ENCODE results near the gene TNFAIP1. TPM values are rescaled to one million over a fixed set of nuclear protein-coding genes. Genes with fewer than 3 reads are reported as not detected.

TNFAIP1 gene, protein sequence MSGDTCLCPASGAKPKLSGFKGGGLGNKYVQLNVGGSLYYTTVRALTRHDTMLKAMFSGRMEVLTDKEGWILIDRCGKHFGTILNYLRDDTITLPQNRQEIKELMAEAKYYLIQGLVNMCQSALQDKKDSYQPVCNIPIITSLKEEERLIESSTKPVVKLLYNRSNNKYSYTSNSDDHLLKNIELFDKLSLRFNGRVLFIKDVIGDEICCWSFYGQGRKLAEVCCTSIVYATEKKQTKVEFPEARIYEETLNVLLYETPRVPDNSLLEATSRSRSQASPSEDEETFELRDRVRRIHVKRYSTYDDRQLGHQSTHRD
- 41.1 to 53.5 TPM (median 47.7 TPM) in 5 replicates for total RNA-seq (2022; extraction: Qiagen RNA extraction; ENCODE audit: low read depth)

DNA sequence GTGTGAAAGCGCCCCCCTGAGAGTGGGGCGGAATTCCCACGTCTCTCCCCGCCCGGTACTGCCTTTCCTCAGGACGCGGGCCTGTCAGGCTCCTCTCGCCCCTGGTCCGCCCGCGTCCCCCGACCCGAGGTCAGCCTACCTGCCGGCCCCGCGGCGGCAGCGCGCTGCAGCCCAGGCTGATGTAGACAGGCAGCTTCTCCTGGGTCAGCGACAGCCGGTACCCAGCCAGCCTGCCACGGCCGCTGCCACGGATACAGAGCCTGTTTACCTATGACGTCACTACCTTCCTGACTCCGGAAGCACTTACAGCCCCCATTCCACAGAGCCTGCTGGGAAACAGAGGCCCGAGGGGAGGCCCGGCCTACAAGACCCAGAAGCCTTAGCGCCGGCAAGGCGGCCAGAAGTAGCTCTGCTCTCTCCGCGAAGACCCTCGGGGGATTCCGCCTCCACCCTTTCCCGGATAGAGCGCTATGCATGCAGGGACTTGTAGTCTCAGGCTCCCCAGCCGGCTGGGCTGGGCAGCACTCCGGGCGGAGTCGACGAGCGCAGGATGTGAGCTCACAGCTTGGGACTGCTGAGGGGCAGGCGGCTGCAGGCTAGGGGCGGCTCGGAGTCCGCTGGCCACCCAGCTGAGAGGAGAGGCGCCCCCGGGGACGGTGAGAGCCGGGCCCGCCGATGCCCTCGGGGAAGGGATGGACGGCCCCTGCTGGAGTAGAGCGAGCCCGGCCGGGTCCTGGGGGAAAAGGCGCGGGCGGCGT is at the start of gene TNFAIP1, which contains the start of gene IFT20:
Gene TNFAIP1 (plus strand): TSS at position 561 of the 758 bp plus-strand sequence. CDS start 3,761 bp downstream, outside the sequence.
Gene IFT20 (minus strand): TSS at position 272 of the 758 bp plus-strand sequence. CDS start 3,487 bp downstream, outside the sequence.

DNA sequence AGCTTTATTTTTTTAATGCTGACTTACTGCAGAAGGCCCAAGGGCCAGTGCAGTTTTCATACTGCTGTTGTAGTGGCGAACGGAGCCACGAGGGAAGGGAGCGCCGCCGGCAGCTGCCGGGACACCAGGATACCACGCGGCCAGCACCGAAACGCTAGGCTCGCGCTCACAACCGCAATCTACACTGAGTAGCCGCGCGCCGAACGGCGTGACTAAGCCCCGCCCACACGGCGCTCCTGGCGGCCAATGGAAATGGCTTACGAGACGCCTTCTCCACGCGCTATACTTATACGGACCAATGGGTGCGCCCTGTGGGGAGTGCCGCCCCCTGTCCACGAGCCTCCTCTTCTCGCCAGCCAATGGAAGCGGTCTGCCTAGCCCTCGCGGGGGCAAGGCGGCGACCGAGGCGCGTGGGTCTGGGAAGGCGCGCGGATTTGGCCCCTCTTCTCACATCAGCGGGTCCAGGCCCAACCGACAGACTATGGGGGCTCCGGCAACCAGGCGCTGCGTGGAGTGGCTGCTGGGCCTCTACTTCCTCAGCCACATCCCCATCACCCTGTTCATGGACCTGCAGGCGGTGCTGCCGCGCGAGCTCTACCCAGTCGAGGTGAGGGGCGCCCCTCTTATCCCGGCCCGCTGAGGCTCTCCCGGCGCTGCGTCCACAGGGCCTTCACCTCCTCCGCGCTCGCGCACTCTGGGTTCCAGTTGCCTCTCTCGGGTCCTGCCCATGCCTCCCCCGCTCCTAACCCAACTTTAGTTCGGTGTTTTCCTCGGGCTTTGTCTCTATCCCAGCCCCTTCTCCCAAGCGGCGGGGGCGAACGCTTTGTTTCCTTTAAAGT is 16.6 kb upstream of the TNFAIP1 start, which contains the start of gene TMEM97:
Gene TMEM97 (plus strand): TSS at position 442 of the 839 bp plus-strand sequence. CDS start 40 bp downstream, at position 482.

DNA sequence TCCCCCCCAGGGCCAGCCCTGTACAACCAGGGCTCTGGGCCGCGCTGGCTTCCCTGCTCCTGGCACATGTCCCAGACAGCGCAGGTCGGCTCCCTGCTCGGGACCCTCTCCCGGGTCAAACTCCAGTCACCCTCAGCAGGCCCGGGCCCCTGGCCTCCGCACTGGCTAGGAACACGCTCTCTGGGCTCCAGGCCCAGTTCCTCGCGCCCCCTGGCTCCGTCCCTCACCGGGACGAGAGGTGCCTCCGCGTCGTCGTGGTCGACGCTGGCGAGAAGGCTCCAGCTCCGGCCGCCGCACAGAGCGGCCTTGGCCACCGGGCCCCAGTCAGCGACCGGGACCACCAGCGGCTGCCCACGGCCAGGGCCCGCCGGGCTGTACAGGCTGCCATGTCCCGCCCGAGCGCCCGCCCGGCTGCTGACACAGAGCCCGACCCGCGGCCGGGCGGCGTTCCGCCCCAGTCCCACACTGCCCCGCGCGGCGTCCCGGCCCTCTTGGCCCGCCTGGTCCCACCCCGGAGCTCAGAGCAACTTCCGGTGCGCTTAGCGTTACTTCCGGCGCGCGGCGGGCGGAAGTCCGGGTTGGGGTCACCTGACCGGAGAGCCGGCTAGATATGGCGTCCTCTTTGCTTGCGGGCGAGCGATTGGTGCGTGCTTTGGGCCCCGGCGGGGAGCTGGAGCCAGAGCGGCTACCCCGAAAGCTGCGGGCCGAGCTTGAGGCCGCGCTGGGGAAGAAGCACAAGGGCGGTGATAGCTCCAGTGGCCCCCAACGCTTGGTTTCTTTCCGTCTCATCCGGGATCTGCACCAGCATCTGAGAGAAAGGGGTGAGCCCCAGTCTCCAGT is 21.7 kb downstream of the TNFAIP1 start, which contains the start of gene POLDIP2:
Gene POLDIP2 (minus strand): TSS at position 467 of the 840 bp plus-strand sequence. CDS start 79 bp downstream, at position 388.

DNA sequence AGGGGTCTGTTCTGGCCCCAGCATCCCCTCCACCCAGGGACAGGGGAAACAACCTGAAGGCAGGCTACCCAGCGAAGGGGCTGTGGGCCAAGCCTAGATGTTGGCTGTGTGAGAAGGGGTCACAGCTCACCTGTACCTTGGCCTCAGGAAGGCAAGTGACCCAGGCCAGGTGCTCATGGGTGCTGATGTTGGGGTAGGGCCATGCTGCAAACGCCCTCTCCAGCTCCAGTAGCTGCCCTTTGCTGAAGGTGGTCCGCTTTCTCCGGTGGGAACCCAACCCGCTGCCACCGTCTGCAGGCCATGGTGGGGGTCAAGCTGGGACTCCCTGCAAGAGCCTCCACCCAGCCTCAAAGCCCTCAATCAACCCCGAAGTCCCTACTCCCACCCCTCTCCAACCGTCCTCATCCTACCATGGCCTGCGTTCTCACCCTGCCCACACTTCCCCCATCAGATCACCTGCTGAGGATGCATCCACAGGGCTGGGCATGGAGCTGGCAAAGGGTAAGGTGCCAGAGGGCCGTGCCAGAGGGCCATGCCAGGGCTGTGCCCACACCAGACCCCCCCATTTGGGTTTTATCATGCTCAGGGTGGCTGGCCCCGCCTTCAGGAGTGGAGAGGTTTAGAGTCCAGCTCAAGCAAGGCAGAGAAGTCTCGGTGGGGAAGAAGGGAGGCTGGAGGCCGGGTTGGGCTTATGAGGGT is 29.3 kb downstream of the TNFAIP1 start, which contains the start of gene SEBOX:
Gene SEBOX (minus strand): TSS at position 535 of the 699 bp plus-strand sequence. CDS start 48 bp downstream, at position 487.

DNA sequence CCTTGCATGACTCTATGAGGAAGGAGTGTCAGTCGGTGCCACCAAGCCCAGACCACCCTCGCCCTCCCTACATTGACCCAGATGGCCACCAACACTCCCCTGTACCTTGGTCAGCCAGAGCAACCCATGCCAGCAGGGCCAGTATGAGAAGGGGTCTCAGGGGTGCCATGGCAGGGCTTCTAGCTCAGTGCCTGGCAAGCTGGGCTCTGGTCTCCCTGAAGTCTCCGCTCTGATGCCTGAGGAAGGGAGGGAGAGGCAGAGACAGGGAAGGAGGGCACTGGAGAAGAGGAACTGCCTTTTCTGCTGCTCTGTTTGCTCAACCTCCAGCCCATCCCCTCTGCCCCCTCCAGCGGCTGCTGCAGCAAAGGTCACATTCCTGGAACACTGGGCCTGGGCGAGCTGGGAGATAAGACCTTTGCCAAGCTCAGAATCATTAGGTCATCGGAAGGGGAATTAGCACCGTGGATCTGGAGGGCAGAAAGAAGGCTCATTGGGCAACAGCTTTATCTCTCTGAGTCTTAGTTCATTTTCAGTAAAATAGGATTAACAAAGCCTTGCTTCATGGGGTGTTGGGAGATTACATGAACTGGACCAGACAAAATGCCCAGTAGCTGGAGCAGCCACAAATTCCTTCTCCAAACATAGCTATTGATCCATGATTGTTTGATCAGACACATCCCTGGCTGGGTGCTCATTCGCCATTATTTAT is 34.6 kb downstream of the TNFAIP1 start, which contains the start of gene VTN:
Gene VTN (minus strand): TSS at position 273 of the 709 bp plus-strand sequence. CDS start 104 bp downstream, at position 169.

DNA sequence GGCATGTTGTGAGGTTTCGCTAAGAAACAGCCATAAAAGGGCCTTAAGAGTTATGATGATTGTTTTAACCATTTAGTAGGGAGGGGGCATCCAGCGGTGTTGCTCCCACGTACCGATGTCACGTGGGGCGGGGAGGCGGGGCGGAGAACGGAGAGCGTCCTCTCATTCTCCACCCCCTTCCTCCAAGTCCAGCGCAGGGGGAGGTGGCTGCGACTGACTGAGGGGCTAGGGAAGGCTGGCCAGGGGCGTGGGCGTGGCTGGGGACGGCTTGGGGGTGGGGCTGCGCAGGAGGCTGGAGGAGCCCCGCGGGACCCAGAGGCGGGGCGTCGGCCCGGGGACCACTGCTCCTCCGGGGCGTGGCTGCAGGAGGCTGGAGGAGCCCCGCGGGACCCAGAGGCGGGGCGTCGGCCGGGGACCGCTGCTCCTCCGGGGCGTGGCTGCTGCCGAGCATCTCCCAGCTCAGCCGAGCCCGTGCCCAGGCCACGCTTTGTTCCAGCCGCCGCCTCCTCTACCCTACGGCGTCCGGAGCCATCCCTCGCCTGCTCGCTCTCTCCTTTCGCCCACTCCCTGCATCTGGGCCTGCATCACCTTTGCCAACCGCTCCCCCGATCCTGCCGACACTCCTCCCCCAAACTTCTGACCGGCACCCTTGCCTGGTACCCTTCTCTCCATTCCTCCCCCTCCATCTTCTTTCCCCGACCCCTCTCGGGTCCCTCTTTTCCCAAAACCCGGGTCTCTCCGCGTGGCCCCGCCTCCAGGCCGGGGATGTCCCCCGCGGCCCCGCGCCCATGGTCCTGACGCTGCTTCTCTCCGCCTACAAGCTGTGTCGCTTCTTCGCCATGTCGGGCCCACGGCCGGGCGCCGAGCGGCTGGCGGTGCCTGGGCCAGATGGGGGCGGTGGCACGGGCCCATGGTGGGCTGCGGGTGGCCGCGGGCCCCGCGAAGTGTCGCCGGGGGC is 36.0 kb downstream of the TNFAIP1 start, which contains the start of gene SARM1:
Gene SARM1 (plus strand): TSS at position 450 of the 958 bp plus-strand sequence. CDS start 339 bp downstream, at position 789.

Other genes starting within 250 kb of the TNFAIP1 start
- gene TMEM97, start 16.6 kb upstream of the TNFAIP1 start, total RNA-seq (2022; extraction: Qiagen RNA extraction; ENCODE audit: low read depth): 39.9 to 45.7 TPM (median 41.3 TPM) in 5 replicates
- 51.9 to 58.0 TPM (median 56.2 TPM) in 5 replicates for gene IFT20, start 289 bp upstream of the TNFAIP1 start, total RNA-seq (2022; extraction: Qiagen RNA extraction; ENCODE audit: low read depth)
- 142 to 172 TPM (median 160 TPM) in 5 replicates for gene POLDIP2, start 21.8 kb downstream of the TNFAIP1 start, total RNA-seq (2022; extraction: Qiagen RNA extraction; ENCODE audit: low read depth)
- not detected in 5 replicates for gene SEBOX, start 29.4 kb downstream of the TNFAIP1 start, total RNA-seq (2022; extraction: Qiagen RNA extraction; ENCODE audit: low read depth)
- gene VTN, start 34.5 kb downstream of the TNFAIP1 start, total RNA-seq (2022; extraction: Qiagen RNA extraction; ENCODE audit: low read depth): 16.5 to 23.2 TPM (median 19.6 TPM) in 5 replicates
- gene SARM1, start 35.9 kb downstream of the TNFAIP1 start, total RNA-seq (2022; extraction: Qiagen RNA extraction; ENCODE audit: low read depth): 4.3 to 6.7 TPM (median 5.9 TPM) in 5 replicates
- 16.3 to 20.4 TPM (median 18.9 TPM) in 5 replicates for gene SLC46A1, start 70.5 kb downstream of the TNFAIP1 start, total RNA-seq (2022; extraction: Qiagen RNA extraction; ENCODE audit: low read depth)
- gene SLC13A2, start 137.9 kb downstream of the TNFAIP1 start, total RNA-seq (2022; extraction: Qiagen RNA extraction; ENCODE audit: low read depth): 0.10 to 0.18 TPM (median 0.14 TPM) in 5 replicates
- 0.03 TPM in 2 of 5 replicates, not detected in the others for gene FOXN1, start 170.6 kb downstream of the TNFAIP1 start, total RNA-seq (2022; extraction: Qiagen RNA extraction; ENCODE audit: low read depth)
- gene UNC119, start 216.9 kb downstream of the TNFAIP1 start, total RNA-seq (2022; extraction: Qiagen RNA extraction; ENCODE audit: low read depth): 26.8 to 35.5 TPM (median 29.7 TPM) in 5 replicates
- gene PIGS, start 235.8 kb downstream of the TNFAIP1 start, total RNA-seq (2022; extraction: Qiagen RNA extraction; ENCODE audit: low read depth): 51.4 to 61.9 TPM (median 58.3 TPM) in 5 replicates
- 1.2 to 2.3 TPM (median 2.1 TPM) in 5 replicates for gene ALDOC, start 241.1 kb downstream of the TNFAIP1 start, total RNA-seq (2022; extraction: Qiagen RNA extraction; ENCODE audit: low read depth)

Measured in A549 treated with GW870086 at 1 μM for 4 hours (cell line).